Gastrocnemius medialis (tissue), 4 donors: ENCODE data around the gene ALPP. TPM values are rescaled to one million over a fixed set of nuclear protein-coding genes. Genes with fewer than 3 reads are reported as not detected.
"Not testable (repeated sequence)": the region's sequence is repeated elsewhere in the genome, so short reads cannot be mapped to it uniquely, and the experiment has no call there.

Experiments
- ATAC-seq, 2 donors: fragments of 150-250 bp; one replicate each; pipeline ENCODE4 v1.9.1; 2016
- DNase-seq, 2 donors: peaks; one replicate each; pipeline ENCODE4 v3.0.0-alpha.2; 2019
- H3K27ac ChIP-seq, 4 donors: fragments of 200-600 bp; sonication (generic); 1 replicate in 1 of 4; 2 replicates in 3 of 4; pipeline ENCODE4 v1.5.1; 2016 to 2018; ENCODE audit warnings: mild to moderate bottlenecking in 2 of 4, moderate library complexity in 1 of 4
- H3K27me3 ChIP-seq, 3 donors: fragments of 200-600 bp; sonication (generic) in 2 of 3; 1 replicate in 1 of 3; 2 replicates in 2 of 3; pipeline versions ENCODE4 v1.5.1 to v1.6.0; 2016 to 2019; ENCODE audit warnings: mild to moderate bottlenecking in 1 of 3, moderate library complexity in 1 of 3
- H3K36me3 ChIP-seq, 2 donors: fragments of 200-600 bp; sonication (generic) in 1 of 2; one replicate each; pipeline ENCODE4 v1.5.1; 2017 to 2018
- H3K4me1 ChIP-seq, 2 donors: fragments of 200-600 bp; sonication (generic) in 1 of 2; one replicate each; pipeline ENCODE4 v1.5.1; 2016 to 2017; ENCODE audit warnings: mild to moderate bottlenecking in 2 of 2
- H3K4me3 ChIP-seq, 4 donors: fragments of 200-600 bp; sonication (generic) in 3 of 4; 1 replicate in 1 of 4; 2 replicates in 3 of 4; pipeline ENCODE4 v1.5.1; 2016 to 2019; ENCODE audit warnings: mild to moderate bottlenecking in 2 of 4
- H3K9me3 ChIP-seq, 3 donors: fragments of 200-600 bp; sonication (generic) in 2 of 3; 1 replicate in 1 of 3; 2 replicates in 2 of 3; pipeline ENCODE4 v1.5.1; 2016 to 2019
- POLR2A ChIP-seq, 2 donors: fragments of 450-650 bp; IDR thresholded peaks; one replicate each; pipeline ENCODE4 v1.6.1; 2017; ENCODE audit warnings: antibody characterized with exemption in 2 of 2, mild to moderate bottlenecking in 2 of 2, moderate library complexity in 2 of 2
- in situ Hi-C, 4 donors: fragments of 200-750 bp; cut with MboI; loops; one replicate each; pipeline versions ENCODE4 v1.15.0 to v1.8.0; 2017; ENCODE audit warnings: low sequenced_read_pairs in 4 of 4
- intact Hi-C: fragments of 100-400 bp; cut with DNase I; formaldehyde crosslinking; loops from one replicate; pipeline ENCODE4 v1.15.1; 2023; ENCODE audit warnings: low total_unique reads
- total RNA-seq, 4 donors: library from RNA; depleted of rRNA; stranded (reverse); fragments of >200 nt; gene quantifications; one replicate each; pipeline versions ENCODE4 v1.1.0 to v1.2.3, GENCODE V29; 2016
- TF ChIP-seq, protein P1 (sequence below), 5 experiments: fragments of 450-650 bp in 3 of 5; fragments of 200-600 bp in 2 of 5; sonication (generic) in 2 of 5; IDR thresholded peaks in 4 of 5; conservative IDR thresholded peaks in 1 of 5; 1 replicate in 4 of 5; 2 replicates in 1 of 5; pipeline ENCODE4 v1.5.1; 2016 to 2019; ENCODE audit warnings: antibody characterized with exemption in 5 of 5, mild to moderate bottlenecking in 3 of 5, moderate library complexity in 3 of 5

The ALPP gene
- total RNA-seq, 4 donors from 2014 or later: not detected

DNA sequence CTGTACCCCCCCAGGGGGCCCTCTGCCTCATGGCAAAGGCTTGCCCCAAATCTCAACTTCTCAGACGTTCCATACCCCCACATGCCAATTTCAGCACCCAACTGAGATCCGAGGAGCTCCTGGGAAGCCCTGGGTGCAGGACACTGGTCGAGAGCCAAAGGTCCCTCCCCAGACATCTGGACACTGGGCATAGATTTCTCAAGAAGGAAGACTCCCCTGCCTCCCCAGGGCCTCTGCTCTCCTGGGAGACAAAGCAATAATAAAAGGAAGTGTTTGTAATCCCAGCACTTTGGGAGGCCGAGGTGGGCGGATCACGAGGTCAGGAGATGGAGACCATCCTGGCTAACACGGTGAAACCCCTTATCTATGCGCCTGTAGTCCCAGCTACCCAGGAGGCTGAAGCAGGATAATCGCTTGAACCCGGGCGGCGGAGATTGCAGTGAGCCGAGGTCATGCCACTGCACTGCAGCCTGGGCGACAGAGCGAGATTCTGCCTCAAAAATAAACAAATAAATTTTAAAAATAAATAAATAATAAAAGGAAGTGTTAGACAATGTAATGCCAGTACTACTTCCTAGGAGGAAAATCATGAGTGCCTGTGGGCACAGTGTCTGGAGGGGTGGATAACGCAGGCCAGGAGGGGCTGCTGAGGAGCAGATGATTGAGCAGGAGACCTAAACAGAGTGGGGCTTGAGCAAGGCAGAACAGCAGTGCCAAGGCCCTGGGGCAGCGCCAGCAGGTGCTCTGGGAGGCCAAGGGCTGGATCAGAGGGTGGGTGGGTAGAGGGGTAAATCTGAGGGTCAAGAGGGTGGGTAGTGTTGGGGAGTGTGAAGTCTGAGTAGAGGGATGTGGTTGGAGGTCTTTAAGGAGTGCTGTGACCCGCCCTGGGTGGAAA lies 4.0 kb downstream of the ALPP start:
- in situ Hi-C loops: no loop called here
- Histone ChIP-seq H3K4me3 (no peak overlapping the region), H3K36me3 (no peaks in the 10 kb centered on the region), H3K27me3 (peaks cover 45 to 55% (median 55%) of the 10 kb centered on the region in 3 donors), H3K4me1 (peaks cover 0 to 3% of the 10 kb centered on the region in 2 donors), H3K9me3 (no peaks in the 10 kb centered on the region), H3K27ac (no peak overlapping the region)
- TF ChIP-seq POLR2A (IDR thresholded peaks at IDR 0.05): no peak
- TF ChIP-seq, protein P1, sequence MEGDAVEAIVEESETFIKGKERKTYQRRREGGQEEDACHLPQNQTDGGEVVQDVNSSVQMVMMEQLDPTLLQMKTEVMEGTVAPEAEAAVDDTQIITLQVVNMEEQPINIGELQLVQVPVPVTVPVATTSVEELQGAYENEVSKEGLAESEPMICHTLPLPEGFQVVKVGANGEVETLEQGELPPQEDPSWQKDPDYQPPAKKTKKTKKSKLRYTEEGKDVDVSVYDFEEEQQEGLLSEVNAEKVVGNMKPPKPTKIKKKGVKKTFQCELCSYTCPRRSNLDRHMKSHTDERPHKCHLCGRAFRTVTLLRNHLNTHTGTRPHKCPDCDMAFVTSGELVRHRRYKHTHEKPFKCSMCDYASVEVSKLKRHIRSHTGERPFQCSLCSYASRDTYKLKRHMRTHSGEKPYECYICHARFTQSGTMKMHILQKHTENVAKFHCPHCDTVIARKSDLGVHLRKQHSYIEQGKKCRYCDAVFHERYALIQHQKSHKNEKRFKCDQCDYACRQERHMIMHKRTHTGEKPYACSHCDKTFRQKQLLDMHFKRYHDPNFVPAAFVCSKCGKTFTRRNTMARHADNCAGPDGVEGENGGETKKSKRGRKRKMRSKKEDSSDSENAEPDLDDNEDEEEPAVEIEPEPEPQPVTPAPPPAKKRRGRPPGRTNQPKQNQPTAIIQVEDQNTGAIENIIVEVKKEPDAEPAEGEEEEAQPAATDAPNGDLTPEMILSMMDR (IDR thresholded peaks at IDR 0.05 in 4 of 5, conservative IDR thresholded peaks at IDR 0.05 in 1 of 5): no peak
- no peak for ATAC-seq
- DNase-seq: no peak
- intact Hi-C loops: no loop called here

DNA sequence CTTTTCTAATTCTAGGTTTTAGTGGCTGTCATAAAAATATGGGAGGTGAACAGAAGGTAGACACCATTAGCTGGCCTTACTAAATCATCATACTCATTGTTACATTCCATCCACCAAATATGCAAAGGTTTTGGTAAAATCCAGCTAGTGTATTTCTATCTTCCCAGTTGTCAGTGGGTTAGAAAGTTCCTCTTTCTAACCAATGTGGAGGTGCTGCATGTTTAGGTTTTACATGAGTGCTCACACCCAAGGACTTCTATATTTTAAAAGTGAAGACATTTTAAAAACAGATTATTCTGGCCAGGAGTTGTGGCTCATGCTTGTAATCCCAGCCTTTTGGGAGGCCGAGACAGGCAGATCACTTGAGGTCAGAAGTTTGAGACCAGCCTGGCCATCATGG lies 5.9 kb downstream of the ALPP start:
- in situ Hi-C loops: no loop called here
- Histone ChIP-seq H3K27me3 (peaks cover 60 to 70% (median 70%) of the 10 kb centered on the region in 3 donors), H3K4me3 (no peak overlapping the region), H3K36me3 (no peaks in the 10 kb centered on the region), H3K27ac (no peak overlapping the region), H3K4me1 (peaks cover 0 to 9% of the 10 kb centered on the region in 2 donors), H3K9me3 (no peaks in the 10 kb centered on the region)
- TF ChIP-seq POLR2A (IDR thresholded peaks at IDR 0.05): no peak
- TF ChIP-seq, protein P1 (IDR thresholded peaks at IDR 0.05 in 4 of 5, conservative IDR thresholded peaks at IDR 0.05 in 1 of 5): no peak
- ATAC-seq (no peak), DNase-seq (no peak)
- intact Hi-C loops: no loop called here

DNA sequence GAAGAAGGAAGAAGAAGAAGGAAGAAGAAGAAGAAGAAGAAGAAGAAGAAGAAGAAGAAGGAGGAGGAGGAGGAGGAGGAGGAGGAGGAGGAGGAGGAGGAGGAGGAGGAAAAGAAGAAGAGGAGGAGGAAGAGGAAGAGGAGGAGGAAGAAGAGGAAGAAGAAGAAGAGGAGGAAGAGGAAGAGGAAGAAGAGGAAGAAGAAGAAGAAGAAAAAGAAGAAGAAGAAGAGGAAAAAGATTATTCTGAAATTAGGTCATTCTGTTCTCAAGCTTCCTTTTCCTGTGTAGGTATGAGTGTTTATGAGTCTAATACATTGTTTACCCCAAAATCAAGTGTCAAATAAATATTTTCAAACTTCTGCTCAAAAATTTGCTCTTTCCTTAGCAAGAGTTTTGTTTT lies 6.5 kb downstream of the ALPP start:
- H3K27ac ChIP-seq, DNase-seq, H3K9me3 ChIP-seq, in situ Hi-C loops, H3K4me3 ChIP-seq, intact Hi-C loops, H3K4me1 ChIP-seq, ATAC-seq, H3K36me3 ChIP-seq: not testable (repeated sequence)
- peaks cover 66 to 76% (median 73%) of the 10 kb centered on the region in 3 donors for H3K27me3 ChIP-seq

DNA sequence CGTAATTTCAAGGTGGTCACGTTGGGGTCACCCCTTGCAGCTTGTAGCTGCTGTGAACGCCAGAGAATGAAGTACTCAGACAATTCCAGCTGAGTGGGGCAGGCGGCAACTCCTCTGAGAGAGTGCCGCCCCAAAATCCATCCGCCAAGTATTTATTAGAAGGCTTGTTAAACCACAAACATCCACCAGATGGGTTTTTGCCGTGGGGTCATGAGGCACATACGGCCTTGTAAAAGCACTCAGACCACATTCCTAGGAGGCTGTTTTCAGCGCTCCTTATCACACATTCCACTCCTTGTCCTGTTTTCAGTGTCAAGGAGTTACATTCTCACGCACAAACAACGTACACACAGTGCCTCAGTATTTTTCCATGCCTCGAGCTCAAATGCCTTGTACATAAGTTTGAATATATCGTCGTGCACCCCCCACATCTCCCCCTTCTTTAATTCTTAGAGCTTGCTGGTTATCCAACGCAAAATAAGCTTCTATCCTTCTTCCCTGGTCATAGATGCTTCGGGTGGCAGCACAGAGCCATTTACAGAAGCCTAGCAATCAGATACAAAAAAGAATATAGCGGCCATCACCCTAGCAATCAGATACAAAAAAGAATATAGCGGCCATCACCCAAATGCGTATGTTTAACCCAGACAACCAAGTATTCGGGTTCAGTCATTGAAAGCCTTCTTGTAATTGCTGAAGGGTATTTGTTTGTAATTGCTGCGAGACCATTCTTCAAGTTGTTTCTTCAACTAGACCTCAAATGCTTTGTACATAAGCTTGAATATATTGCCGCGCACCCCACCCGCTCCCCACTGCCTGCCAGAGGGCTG lies 7.3 kb downstream of the ALPP start:
- DNase-seq: no peak
- no peak for ATAC-seq
- Histone ChIP-seq H3K9me3 (no peaks in the 10 kb centered on the region), H3K36me3 (no peaks in the 10 kb centered on the region), H3K27me3 (peaks cover 74 to 82% (median 79%) of the 10 kb centered on the region in 3 donors), H3K4me1 (peaks cover 0 to 9% of the 10 kb centered on the region in 2 donors), H3K4me3 (no peak overlapping the region), H3K27ac (no peak overlapping the region)
- TF ChIP-seq, protein P1 (IDR thresholded peaks at IDR 0.05 in 4 of 5, conservative IDR thresholded peaks at IDR 0.05 in 1 of 5): no peak
- no peak for TF ChIP-seq POLR2A (IDR thresholded peaks at IDR 0.05)
- intact Hi-C loops: no loop called here
- in situ Hi-C loops: no loop called here

DNA sequence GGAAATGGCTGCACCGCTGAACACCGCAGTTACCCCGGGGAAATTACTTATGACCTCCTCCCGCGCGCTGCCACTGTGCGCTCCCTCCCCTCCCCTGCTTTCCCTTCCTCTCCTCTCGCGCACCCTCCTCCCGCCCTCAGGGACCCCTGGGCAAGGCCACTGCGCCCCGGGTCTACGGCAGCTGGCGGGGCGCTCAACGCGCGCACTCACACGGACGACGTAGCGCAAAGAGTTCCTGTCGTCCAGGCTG lies 7.9 kb downstream of the ALPP start:
- no peak for DNase-seq
- H3K27me3 ChIP-seq: peaks cover 79 to 84% (median 84%) of the 10 kb centered on the region in 3 donors
- no peaks in the 10 kb centered on the region for H3K36me3 ChIP-seq
- TF ChIP-seq, protein P1 (IDR thresholded peaks at IDR 0.05 in 4 of 5, conservative IDR thresholded peaks at IDR 0.05 in 1 of 5): no peak
- in situ Hi-C loops: no loop called here
- intact Hi-C loops: no loop called here
- H3K9me3 ChIP-seq: no peaks in the 10 kb centered on the region
- H3K4me1 ChIP-seq: peaks cover 0 to 9% of the 10 kb centered on the region in 2 donors
- no peak for ATAC-seq
- H3K4me3 ChIP-seq: no peak overlapping the region
- no peak overlapping the region for H3K27ac ChIP-seq
